Activated T-helper 2 cell treated with anti-CD3 and anti-CD28 coated beads, Interferon-gamma antibody, Interleukin-2, Interleukin-4, amounts not matched to agents 10 μg/mL and 5 μg/mL and 100 μg/mL, durations not matched to agents 14 hours and 24 hours and 36 hours (primary cell): Measurements from ENCODE around the gene MESD. TPM values are rescaled to one million over a fixed set of nuclear protein-coding genes. Genes with fewer than 3 reads are reported as not detected.

ENCODE experiments used
- DNase-seq: peaks from one replicate; pipeline ENCODE4 v3.0.0; 2021; ENCODE audit warnings: low spot score
- H3K27ac Mint-ChIP-seq: one replicate; pipeline ENCODE4 v1.8.0; 2021; ENCODE audit warnings: mixed read lengths
- H3K27me3 Mint-ChIP-seq: one replicate; pipeline ENCODE4 v1.8.0; 2021; ENCODE audit warnings: low read depth, mixed read lengths
- H3K36me3 Mint-ChIP-seq: one replicate; pipeline ENCODE4 v1.8.0; 2021; ENCODE audit warnings: low read depth, mixed read lengths
- H3K4me1 Mint-ChIP-seq: one replicate; pipeline ENCODE4 v1.8.0; 2021; ENCODE audit warnings: low read depth, mixed read lengths
- H3K4me3 Mint-ChIP-seq: one replicate; pipeline ENCODE4 v1.8.0; 2021; ENCODE audit warnings: low read depth, mild to moderate bottlenecking, moderate library complexity, mixed read lengths
- H3K9me3 Mint-ChIP-seq: one replicate; pipeline ENCODE4 v1.8.0; 2021; ENCODE audit warnings: mixed read lengths
- intact Hi-C: fragments of 100-400 bp; cut with micrococcal nuclease; formaldehyde crosslinking; loops from one replicate; pipeline ENCODE4 v1.15.1; 2023
- total RNA-seq: library from RNA; stranded (reverse); gene quantifications from 2 replicates; pipeline ENCODE4 v1.2.3, GENCODE V29; 2022

MESD gene
- total RNA-seq, 1 donor from 2014 or later = 28.6 TPM

- H3K27ac Mint-ChIP-seq = no peak overlapping the region
- intact Hi-C loops = no loop called here
- no peaks in the 10 kb centered on the region for H3K9me3 Mint-ChIP-seq
Measured at GRCh38 chr15:81008312-81008711, 18.7 kb upstream of the MESD start.

GRCh38 chr15:81007428-81008064 is 17.9 kb upstream of the MESD start:
- Mint-ChIP-seq H3K36me3 (peaks cover 46% of the 10 kb centered on the region), H3K9me3 (no peaks in the 10 kb centered on the region), H3K4me3 (no peak overlapping the region), H3K27me3 (no peaks in the 10 kb centered on the region), H3K4me1 (peaks cover 48% of the 10 kb centered on the region), H3K27ac (no peak overlapping the region)
- no peak for DNase-seq
- intact Hi-C loops = no loop called here

More at GRCh38 chr15:81008312-81008711, 18.7 kb upstream of the MESD start:
- Mint-ChIP-seq H3K4me1 (peaks cover 47% of the 10 kb centered on the region), H3K27me3 (no peaks in the 10 kb centered on the region), H3K36me3 (peaks cover 42% of the 10 kb centered on the region), H3K4me3 (no peak overlapping the region)
- DNase-seq = no peak

- no peak for DNase-seq
- Mint-ChIP-seq H3K27me3 (no peaks in the 10 kb centered on the region), H3K27ac (no peak overlapping the region), H3K4me1 (peaks cover 48% of the 10 kb centered on the region), H3K9me3 (no peaks in the 10 kb centered on the region), H3K4me3 (no peak overlapping the region), H3K36me3 (peaks cover 46% of the 10 kb centered on the region)
- intact Hi-C loops = no loop called here
Measured at GRCh38 chr15:81006124-81006523, 16.5 kb upstream of the MESD start.

- no peak overlapping the region for H3K27ac Mint-ChIP-seq
- no peaks in the 10 kb centered on the region for H3K27me3 Mint-ChIP-seq
- intact Hi-C loops = no loop called here
- H3K4me3 Mint-ChIP-seq = peak overlapping the region; percentile 79
- H3K4me1 Mint-ChIP-seq = peaks cover 47% of the 10 kb centered on the region
- peaks cover 39% of the 10 kb centered on the region for H3K36me3 Mint-ChIP-seq
- DNase-seq = no peak
- H3K9me3 Mint-ChIP-seq = no peaks in the 10 kb centered on the region
Measured at GRCh38 chr15:81003097-81003350, 13.4 kb upstream of the MESD start.

- Mint-ChIP-seq H3K9me3 (no peaks in the 10 kb centered on the region), H3K27ac (no peak overlapping the region), H3K4me3 (peak overlapping the region; percentile 67), H3K36me3 (peaks cover 39% of the 10 kb centered on the region), H3K4me1 (peaks cover 45% of the 10 kb centered on the region), H3K27me3 (no peaks in the 10 kb centered on the region)
- no peak for DNase-seq
- intact Hi-C loops = no loop called here
Measured at GRCh38 chr15:81002331-81003096, 12.9 kb upstream of the MESD start.

GRCh38 chr15:81002009-81002330 is 12.4 kb upstream of the MESD start:
- H3K27ac Mint-ChIP-seq = peak overlapping the region; percentile 55
- H3K4me3 Mint-ChIP-seq = peak overlapping the region; percentile 78
- no peaks in the 10 kb centered on the region for H3K9me3 Mint-ChIP-seq
- no peaks in the 10 kb centered on the region for H3K27me3 Mint-ChIP-seq
- DNase-seq = no peak
- intact Hi-C loops = no loop called here
- H3K4me1 Mint-ChIP-seq = peaks cover 42% of the 10 kb centered on the region
- peaks cover 39% of the 10 kb centered on the region for H3K36me3 Mint-ChIP-seq

GRCh38 chr15:81001152-81002008 is 11.8 kb upstream of the MESD start:
- H3K9me3 Mint-ChIP-seq = no peaks in the 10 kb centered on the region
- peaks cover 38% of the 10 kb centered on the region for H3K36me3 Mint-ChIP-seq
- intact Hi-C loops = loop anchor here (1.0 to 2.0 kb wide), 2 partner anchors 22 to 291 kb away; no protein-coding TSS in a partner anchor
- H3K27me3 Mint-ChIP-seq = no peaks in the 10 kb centered on the region
- H3K4me1 Mint-ChIP-seq = peaks cover 43% of the 10 kb centered on the region
- H3K27ac Mint-ChIP-seq = peak overlapping the region; percentile 68
- DNase-seq = peak; percentile 40
- peak overlapping the region; percentile 93 for H3K4me3 Mint-ChIP-seq

- Mint-ChIP-seq H3K36me3 (peaks cover 32% of the 10 kb centered on the region), H3K4me3 (peak within 1 kb of the TSS; percentile 93), H3K27me3 (no peaks in the 10 kb centered on the region), H3K9me3 (no peaks in the 10 kb centered on the region), H3K27ac (peak within 1 kb of the TSS; percentile 95), H3K4me1 (peaks cover 45% of the 10 kb centered on the region)
- intact Hi-C loops = loop anchor here (1.0 to 2.0 kb wide), 2 partner anchors 23 to 292 kb away; no protein-coding TSS in a partner anchor
- peak; percentile 89 for DNase-seq
Measured at GRCh38 chr15:81000624-81001151, 11.1 kb upstream of the MESD start, which contains the start of gene TLNRD1. Gene TLNRD1, plus strand, starts transcription at chr15:81000923. Its CDS starts 1,349 bp downstream, at chr15:81002272.

- H3K4me1 Mint-ChIP-seq = peaks cover 41% of the 10 kb centered on the region
- peak overlapping the region; percentile 95 for H3K27ac Mint-ChIP-seq
- H3K4me3 Mint-ChIP-seq = peak overlapping the region; percentile 93
- peaks cover 27% of the 10 kb centered on the region for H3K36me3 Mint-ChIP-seq
- intact Hi-C loops = loop anchor here (2.0 kb wide), 1 partner anchor 293 kb away; no protein-coding TSS in a partner anchor
- H3K9me3 Mint-ChIP-seq = no peaks in the 10 kb centered on the region
- no peaks in the 10 kb centered on the region for H3K27me3 Mint-ChIP-seq
- no peak for DNase-seq
Measured at GRCh38 chr15:81000144-81000623, 10.6 kb upstream of the MESD start.

- DNase-seq = peak; percentile 66
- Mint-ChIP-seq H3K9me3 (no peaks in the 10 kb centered on the region), H3K27ac (peak overlapping the region; percentile 95), H3K36me3 (peaks cover 22% of the 10 kb centered on the region), H3K27me3 (no peaks in the 10 kb centered on the region), H3K4me1 (peaks cover 37% of the 10 kb centered on the region), H3K4me3 (peak overlapping the region; percentile 93)
- intact Hi-C loops = loop anchor here (1.0 to 2.0 kb wide), 2 partner anchors 8 to 293 kb away; no protein-coding TSS in a partner anchor
Measured at GRCh38 chr15:80999623-81000036, 10.0 kb upstream of the MESD start.

GRCh38 chr15:80998251-80998650 is 8.6 kb upstream of the MESD start:
- H3K9me3 Mint-ChIP-seq = no peaks in the 10 kb centered on the region
- no peak for DNase-seq
- no peak overlapping the region for H3K4me3 Mint-ChIP-seq
- peaks cover 25% of the 10 kb centered on the region for H3K4me1 Mint-ChIP-seq
- H3K27ac Mint-ChIP-seq = no peak overlapping the region
- intact Hi-C loops = no loop called here
- no peaks in the 10 kb centered on the region for H3K27me3 Mint-ChIP-seq
- peaks cover 8% of the 10 kb centered on the region for H3K36me3 Mint-ChIP-seq

- no peak for DNase-seq
- Mint-ChIP-seq H3K36me3 (peaks cover 5% of the 10 kb centered on the region), H3K27me3 (no peaks in the 10 kb centered on the region), H3K9me3 (no peaks in the 10 kb centered on the region), H3K4me3 (no peak overlapping the region), H3K27ac (no peak overlapping the region), H3K4me1 (peaks cover 24% of the 10 kb centered on the region)
- intact Hi-C loops = no loop called here
Measured at GRCh38 chr15:80997692-80998091, 8.1 kb upstream of the MESD start.
